Activated T-helper 1 cell treated with anti-CD3 and anti-CD28 coated beads, Interleukin-2, amount 50 U/mL, for 16 hours (primary cell): ENCODE measurements around the gene RBP3.
"Not testable (repeated sequence)": the region's sequence is repeated elsewhere in the genome, so short reads cannot be mapped to it uniquely, and the experiment has no call there.

ENCODE experiments used
- DNase-seq, 2 donors: peaks; one replicate each; pipeline ENCODE4 v3.0.0-alpha.2; 2020; ENCODE audit warnings: low read depth in 1 of 2, low spot score in 1 of 2

Gene RBP3

GRCh38 chr10:47371629-47372485, 23.7 kb downstream of the RBP3 start:
- no peak for DNase-seq

GRCh38 chr10:47372726-47373125, 24.6 kb downstream of the RBP3 start:
- no peak for DNase-seq

- DNase-seq: no peak
These were observed 26.7 kb downstream of the RBP3 start for GRCh38 chr10:47374611-47375536.

DNA sequence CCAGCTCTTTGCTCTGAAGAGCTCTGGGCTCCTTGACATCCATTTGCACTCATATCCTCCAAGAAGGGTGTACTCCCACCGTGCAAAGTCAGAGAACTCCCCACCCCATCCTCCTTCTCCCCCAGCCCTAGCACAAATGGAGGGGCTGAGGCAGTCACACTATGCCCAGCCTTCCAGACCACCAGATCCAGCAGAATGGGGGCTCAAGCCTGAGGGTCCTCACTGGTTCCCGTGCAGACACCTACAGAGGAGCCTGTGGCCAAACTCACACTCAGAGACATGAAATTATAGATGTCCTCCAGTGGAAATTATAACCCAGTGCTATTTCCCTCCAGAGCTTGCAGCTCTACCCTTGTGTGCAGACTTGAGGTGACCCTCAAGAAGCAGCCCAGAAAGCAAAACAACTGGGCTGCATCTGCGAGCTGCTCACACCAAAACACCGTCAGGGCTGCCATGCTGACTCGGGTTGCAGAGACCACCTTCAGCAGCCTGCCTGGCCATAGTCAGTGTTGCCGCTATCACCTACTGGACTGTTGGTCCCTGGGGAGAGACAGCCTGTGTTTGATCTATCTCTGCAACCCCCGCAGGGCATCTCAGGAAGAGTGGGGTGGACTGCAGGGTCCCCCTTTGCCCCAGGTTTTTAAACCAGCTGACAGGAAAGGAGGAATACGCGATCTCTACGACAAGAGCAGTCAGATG, 28.5 kb downstream of the RBP3 start:
- DNase-seq: no peak

DNA sequence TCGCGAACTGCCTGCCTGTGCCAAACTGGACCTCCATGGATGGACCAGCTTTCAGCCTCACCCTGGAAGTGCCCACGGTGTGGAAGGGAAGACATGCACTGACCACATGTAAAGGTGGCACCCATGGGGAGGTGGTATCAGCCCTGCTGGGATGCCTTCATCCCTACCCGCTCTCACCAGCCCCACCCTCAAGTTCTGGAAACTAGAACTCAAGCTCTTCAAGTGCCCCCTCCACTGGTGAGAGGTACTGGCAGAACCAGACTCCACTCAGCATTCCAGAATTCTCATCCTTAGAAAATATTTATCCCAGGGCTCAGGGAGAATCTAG, 30.0 kb downstream of the RBP3 start:
- DNase-seq: no peak

- DNase-seq: no peak
These were observed 30.7 kb downstream of the RBP3 start for GRCh38 chr10:47378606-47379444.

- no peak for DNase-seq
These were observed 31.3 kb downstream of the RBP3 start for GRCh38 chr10:47379445-47379785.

- no peak for DNase-seq
These were observed 31.7 kb downstream of the RBP3 start for GRCh38 chr10:47379901-47380300.

DNA sequence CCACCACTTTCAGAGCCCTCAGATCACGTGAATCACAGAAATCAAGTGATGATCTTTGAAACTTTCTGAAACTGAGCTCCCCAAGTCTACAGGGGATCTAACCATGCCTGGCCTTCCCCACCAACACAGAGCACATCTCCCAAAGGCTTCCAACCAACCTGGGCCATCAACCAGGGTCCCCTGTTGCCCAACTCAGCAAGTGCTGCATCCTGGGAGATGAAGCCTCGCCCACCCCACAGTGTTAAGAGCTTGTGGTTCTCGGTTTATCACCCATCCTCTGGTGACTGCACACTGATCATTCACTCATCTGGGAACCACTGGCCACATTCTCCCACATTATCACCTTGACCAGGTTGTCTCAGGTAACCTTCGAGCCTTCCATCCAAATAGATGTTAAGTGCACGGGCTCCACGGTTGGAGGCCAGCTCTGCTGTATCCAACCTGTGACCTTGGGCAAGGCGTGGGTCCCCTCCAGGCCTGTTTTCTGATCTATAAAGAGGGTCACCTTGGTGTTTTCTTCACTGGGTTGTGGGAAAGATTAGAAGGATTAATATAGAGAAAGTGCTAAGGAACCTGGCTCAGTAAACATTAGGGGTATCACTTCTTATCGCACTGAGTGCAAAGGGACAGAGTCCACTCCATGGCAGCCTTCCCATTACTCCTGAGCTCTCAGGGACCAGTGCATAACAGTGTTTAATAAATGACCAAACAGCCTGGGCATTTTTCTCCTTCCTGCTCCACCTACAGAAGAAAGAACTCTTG, 32.4 kb downstream of the RBP3 start:
- DNase-seq: no peak

- no peak for DNase-seq
These were observed 32.9 kb downstream of the RBP3 start for GRCh38 chr10:47381103-47381395.

DNA sequence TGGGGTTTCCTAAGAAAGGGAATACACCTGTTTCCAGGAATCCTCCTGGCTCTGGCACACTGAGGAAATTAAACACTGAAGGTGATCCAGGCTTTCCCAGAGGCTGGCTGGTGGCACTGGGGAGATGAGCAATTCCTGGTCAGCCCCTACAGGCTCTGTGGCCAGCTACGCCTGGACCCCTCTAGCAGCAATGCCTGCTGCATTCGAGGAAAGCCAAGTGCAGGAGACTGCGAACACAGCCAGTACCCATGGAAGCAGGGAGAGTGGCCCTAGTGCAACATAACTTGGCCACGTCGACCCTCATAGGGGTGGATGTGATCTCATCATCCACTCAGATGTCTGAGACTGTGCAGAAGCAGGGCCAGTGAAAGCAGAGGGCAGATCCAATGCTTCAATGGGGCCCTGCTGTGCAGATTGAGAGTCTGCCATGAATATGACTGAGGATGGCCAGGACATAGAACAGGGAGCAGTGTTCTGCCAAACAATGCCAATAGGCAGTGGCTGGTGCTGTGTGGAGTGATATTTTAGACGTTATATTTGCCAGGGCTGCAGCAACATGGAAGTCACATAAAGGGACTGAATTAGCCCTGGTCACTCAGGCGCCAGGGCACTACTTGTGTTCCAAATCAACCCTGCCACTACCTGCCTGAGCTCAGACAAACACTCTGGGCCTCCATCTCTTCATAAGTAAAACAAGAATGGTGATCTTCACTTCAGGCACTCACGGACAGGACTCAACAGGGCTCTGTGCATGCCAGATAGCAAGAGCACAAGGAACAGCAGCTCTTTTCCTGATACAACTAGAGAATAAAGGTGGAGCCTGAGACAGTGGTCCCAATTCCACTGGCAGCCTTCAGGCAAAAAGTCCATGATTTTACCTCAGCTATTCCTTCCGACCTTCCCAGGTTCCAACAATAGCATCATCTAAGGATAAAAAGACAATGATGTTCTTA, 33.5 kb downstream of the RBP3 start:
- DNase-seq: no peak

GRCh38 chr10:47383261-47384147, 35.3 kb downstream of the RBP3 start:
- no peak for DNase-seq

GRCh38 chr10:47384148-47384921, 36.2 kb downstream of the RBP3 start, which contains the start of gene ZNF488:
Gene ZNF488 (minus strand): TSS chr10:47384293. CDS start chr10:47368829, 15,464 bp downstream.
- DNase-seq: peak; percentile 33 to 50

GRCh38 chr10:47386104-47386503, 37.9 kb downstream of the RBP3 start:
- not testable (repeated sequence) for DNase-seq

GRCh38 chr10:47388879-47389278, 40.7 kb downstream of the RBP3 start:
- DNase-seq: no peak

- no peak for DNase-seq
These were observed 41.5 kb downstream of the RBP3 start for GRCh38 chr10:47389619-47390018.

- no peak for DNase-seq
These were observed 48.2 kb downstream of the RBP3 start for GRCh38 chr10:47396311-47396717.
